ENCODE data around the gene SLC19A3. TPM values are rescaled to one million over a fixed set of nuclear protein-coding genes. Genes with fewer than 3 reads are reported as not detected.
"Not testable (repeated sequence)": the region's sequence is repeated elsewhere in the genome, so short reads cannot be mapped to it uniquely, and the experiment has no call there.

Gene SLC19A3
- total RNA-seq, result not detected

DNA sequence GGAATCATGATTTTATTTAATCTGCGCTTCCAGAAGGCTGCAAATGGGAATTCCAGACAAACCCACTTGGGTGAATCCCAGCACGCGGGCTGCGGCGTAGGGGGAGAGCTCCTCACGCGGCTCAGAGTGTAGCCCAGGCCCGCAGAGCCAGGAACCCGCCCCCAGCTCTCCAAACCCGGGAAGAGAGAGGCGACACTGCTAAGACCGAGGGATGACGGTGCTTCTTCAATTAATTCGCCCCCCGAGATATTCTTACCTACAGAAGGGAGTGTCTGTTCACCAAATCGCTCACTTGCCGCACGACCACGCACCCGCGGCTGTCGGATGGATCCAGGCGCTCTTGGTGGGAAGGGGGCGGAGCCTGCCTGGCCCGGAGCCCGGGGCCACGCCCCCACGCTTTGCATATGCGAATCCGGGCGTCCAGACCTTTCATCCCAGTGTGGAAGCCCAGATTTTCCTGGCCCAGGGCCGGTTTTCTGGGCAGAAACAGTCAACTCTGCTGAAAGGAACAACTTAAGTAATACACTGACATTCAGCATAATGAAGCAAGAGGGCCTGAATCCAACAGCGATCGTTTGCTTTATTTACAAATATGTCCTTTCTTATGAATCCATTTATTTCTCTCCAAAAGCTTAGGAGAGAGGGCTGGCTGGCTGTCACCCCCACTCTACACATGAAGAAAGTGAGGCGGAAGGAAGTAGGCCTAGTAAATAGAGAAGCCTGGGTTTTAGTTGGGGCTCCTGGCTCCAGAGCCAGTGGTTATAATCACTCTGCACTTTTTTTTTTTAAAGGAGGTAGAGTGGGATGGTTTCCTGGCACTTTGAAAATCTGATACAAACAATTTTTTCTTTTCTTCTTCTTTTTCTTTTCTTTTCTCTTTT lies at the start of gene SLC19A3:
Gene SLC19A3, minus strand, starts transcription at position 342 of the 881 bp plus-strand sequence. CDS start 15,710 bp downstream, outside the sequence.
- H3K4me1 Mint-ChIP-seq (ENCODE audit: low read depth), result peaks cover 4% of the 10 kb centered on the region
- H3K9me3 Mint-ChIP-seq, result no peaks in the 10 kb centered on the region
- no peak within 1 kb of the TSS for H3K27ac Mint-ChIP-seq
- H3K4me3 Mint-ChIP-seq, result peak within 1 kb of the TSS; percentile 29 to 55
- peak in 1 of 2 donors; percentile 2 for DNase-seq
- peaks cover 14% of the 10 kb centered on the region for H3K27me3 Mint-ChIP-seq (ENCODE audit: low read depth)
- no peaks in the 10 kb centered on the region for H3K36me3 Mint-ChIP-seq (ENCODE audit: insufficient read depth in 2 of 2)
- no peak for ATAC-seq (replicated peaks in 1 of 2)

DNA sequence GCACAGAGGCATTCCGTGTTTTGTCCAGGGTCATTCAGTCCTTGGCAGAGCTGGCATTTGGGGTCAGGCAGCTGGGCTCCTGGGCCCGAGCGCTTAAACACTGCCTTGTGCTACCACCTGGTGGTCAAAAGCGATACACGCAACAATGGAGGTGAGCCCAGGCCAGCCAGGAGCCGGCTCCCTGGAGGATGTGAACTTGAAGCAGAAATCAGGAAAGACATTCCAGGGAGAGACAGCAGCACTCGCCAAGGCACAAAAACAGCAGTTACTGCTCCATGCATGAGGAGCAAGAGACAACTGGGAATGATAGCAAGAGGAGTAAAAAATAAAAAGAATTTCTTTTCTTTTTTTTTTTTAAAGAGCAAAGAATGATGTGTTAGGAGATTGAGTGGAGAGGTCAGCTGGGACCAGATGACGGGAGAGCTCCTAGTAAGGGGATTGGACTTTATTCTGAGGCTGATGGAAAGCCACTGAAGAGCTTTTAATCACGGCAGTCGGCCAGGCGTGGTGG lies 48.6 kb upstream of the SLC19A3 start:
- Mint-ChIP-seq H3K27ac (no peak overlapping the region), H3K27me3 (ENCODE audit: low read depth) (no peaks in the 10 kb centered on the region), H3K4me3 (no peak overlapping the region), H3K4me1 (ENCODE audit: low read depth) (peaks cover 4% of the 10 kb centered on the region), H3K36me3 (ENCODE audit: insufficient read depth in 2 of 2) (no peaks in the 10 kb centered on the region), H3K9me3 (no peaks in the 10 kb centered on the region)
- ATAC-seq (replicated peaks in 1 of 2), result peak; percentile 82 to 85
- DNase-seq, result peak; percentile 63 to 66

DNA sequence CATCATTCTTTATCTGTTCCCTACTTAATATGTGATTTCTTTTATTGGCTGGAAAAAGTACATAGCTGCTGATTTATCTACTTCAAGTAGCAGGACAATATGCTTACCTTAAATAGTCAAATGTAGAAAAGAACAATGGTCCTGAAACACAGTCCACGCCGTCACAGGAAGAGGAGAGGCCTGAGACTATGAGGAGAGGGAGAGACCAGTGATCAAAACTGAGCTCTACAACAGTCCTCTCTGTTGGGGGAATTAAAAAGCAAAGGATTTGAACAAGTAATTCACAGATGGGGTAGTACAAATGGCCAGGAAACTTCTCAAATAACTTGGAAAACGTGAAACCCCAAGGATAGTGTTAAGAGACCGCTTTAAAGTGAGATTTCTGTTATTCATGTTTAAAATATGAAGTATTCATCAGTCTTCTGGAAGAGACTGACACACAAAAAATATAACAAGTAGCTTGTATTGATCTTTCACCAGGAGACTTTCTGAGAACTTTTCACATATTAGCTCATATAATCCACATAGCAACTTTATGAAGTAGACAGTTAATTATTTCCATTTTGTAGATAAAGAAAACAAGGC lies 48.1 kb upstream of the SLC19A3 start:
- no peaks in the 10 kb centered on the region for H3K27me3 Mint-ChIP-seq (ENCODE audit: low read depth)
- DNase-seq, result no peak
- H3K27ac Mint-ChIP-seq, result no peak overlapping the region

DNA sequence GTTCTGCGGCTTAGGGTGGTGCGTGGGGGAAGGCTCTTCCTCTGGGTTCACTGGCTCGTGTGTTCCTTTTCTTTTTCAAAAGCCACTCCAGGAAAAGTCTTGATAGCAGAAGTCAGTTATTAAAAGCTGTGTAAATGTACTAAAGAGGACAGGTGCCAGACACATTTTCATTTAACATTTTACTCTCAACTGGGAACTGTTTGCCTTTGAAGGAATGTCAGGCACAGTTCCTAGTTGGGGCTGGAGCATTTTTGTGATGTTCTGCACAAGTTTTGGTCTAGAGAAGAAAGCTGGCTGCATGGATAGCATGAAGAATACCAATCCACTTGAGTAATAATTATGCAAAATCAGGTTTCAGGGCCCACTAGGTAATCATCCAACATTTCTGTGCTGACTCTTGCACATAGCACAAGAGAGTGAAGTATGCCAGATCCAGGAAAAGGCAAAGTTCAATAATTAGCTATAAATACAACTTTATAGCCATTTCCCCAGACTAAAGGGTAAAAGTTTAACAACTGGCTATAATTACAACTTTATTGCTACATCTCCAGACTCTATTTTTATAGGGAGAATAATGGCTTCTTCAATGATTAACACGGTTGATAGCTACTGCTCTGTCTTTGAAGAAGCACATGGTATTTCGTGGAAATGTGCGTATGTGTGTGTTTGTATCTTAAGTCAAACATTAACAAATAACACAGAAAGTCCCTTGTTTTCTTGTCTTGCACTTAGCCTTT lies 44.1 kb upstream of the SLC19A3 start:
- ATAC-seq (replicated peaks in 1 of 2) (no peak), DNase-seq (no peak)
- Mint-ChIP-seq H3K9me3 (no peaks in the 10 kb centered on the region), H3K36me3 (ENCODE audit: insufficient read depth in 2 of 2) (no peaks in the 10 kb centered on the region), H3K4me1 (ENCODE audit: low read depth) (peaks cover 4% of the 10 kb centered on the region), H3K27ac (no peak overlapping the region), H3K27me3 (ENCODE audit: low read depth) (peaks cover 6% of the 10 kb centered on the region), H3K4me3 (no peak overlapping the region)

More for the DNA sequence above, 48.1 kb upstream of the SLC19A3 start:
- Mint-ChIP-seq H3K4me1 (ENCODE audit: low read depth) (peaks cover 4% of the 10 kb centered on the region), H3K9me3 (no peaks in the 10 kb centered on the region), H3K36me3 (ENCODE audit: insufficient read depth in 2 of 2) (no peaks in the 10 kb centered on the region), H3K4me3 (no peak overlapping the region)
- ATAC-seq (replicated peaks in 1 of 2), result no peak

DNA sequence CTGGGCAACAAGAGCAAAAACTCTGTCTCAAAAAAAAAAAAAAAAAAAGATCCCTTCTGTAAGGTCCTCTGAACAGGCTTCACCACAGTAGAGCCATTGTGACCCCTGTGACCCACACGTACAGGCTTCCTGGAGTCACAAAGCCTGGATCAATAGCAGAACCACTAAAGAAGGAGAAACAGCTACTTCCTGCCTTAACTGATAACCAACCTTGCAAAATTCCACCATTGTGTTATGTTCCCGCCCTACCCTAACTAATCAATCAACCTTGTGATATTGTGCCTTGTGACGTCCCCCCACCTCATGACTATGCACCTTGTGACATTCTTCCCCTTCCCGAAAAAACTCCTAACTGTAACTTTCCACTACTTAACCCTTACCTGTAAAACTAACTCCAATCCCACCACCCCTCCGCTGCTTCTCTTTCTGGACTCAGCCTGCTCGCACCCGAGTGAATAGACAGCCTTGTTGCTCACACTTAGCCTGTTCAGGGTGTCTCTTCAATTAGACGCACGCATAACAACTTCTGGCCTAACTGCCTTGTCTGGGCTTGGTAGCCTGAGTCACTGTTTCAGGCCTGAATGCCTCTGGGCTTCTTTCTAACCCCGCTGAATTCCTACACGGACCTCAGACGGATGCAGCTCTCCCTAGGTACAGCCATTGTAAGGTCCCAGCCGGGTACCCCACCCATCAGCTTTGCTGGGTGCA lies 41.7 kb upstream of the SLC19A3 start:
- DNase-seq (no peak), ATAC-seq (replicated peaks in 1 of 2) (no peak)
- Mint-ChIP-seq H3K9me3 (no peaks in the 10 kb centered on the region), H3K4me3 (no peak overlapping the region), H3K27me3 (ENCODE audit: low read depth) (peaks cover 17% of the 10 kb centered on the region), H3K4me1 (ENCODE audit: low read depth) (no peaks in the 10 kb centered on the region), H3K27ac (no peak overlapping the region), H3K36me3 (ENCODE audit: insufficient read depth in 2 of 2) (no peaks in the 10 kb centered on the region)

DNA sequence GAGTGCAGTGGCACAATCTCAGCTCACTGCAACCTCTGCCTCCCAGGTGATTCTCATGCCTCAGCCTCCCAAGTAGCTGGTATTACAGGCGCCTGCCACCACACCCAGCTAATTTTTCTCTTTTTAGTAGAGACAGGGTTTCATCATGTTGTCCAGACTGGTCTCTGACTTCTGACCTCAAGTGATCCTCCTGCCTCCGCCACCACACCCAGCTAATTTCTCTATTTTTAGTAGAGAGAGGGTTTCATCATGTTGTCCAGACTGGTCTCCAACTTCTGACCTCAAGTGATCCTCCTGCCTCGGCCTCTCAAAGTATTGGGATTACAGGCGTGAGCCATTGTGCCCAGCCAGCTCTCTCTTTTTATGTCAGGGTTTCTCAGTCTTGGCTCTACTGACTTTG lies 38.4 kb upstream of the SLC19A3 start:
- H3K4me3 Mint-ChIP-seq; ATAC-seq (replicated peaks in 1 of 2); H3K4me1 Mint-ChIP-seq (ENCODE audit: low read depth); DNase-seq; H3K36me3 Mint-ChIP-seq (ENCODE audit: insufficient read depth in 2 of 2); H3K27ac Mint-ChIP-seq; H3K9me3 Mint-ChIP-seq: not testable (repeated sequence)
- H3K27me3 Mint-ChIP-seq (ENCODE audit: low read depth), result peaks cover 25% of the 10 kb centered on the region

DNA sequence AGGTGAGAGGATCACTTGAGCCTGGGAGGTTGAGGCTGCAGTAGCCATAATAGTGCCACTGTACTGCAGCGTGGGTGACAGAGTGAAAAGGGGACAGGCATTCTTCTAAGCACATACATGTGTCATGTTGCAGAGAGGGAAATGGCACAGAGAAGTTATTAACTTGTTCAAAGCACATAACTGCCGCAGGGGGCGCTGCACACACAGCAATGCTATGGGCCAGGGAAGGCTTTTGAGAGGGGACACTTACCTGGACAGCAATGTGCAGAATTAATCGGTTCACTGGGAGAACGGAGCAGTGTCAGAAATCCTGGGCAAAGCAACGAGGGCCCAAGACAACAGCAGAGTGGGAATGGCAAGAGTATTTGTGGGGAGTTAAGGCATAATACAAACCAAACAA lies 30.3 kb upstream of the SLC19A3 start:
- Mint-ChIP-seq H3K27ac (no peak overlapping the region), H3K9me3 (no peaks in the 10 kb centered on the region), H3K4me3 (no peak overlapping the region), H3K36me3 (ENCODE audit: insufficient read depth in 2 of 2) (no peaks in the 10 kb centered on the region), H3K27me3 (ENCODE audit: low read depth) (peaks cover 2% of the 10 kb centered on the region), H3K4me1 (ENCODE audit: low read depth) (no peaks in the 10 kb centered on the region)
- DNase-seq (no peak), ATAC-seq (replicated peaks in 1 of 2) (no peak)

DNA sequence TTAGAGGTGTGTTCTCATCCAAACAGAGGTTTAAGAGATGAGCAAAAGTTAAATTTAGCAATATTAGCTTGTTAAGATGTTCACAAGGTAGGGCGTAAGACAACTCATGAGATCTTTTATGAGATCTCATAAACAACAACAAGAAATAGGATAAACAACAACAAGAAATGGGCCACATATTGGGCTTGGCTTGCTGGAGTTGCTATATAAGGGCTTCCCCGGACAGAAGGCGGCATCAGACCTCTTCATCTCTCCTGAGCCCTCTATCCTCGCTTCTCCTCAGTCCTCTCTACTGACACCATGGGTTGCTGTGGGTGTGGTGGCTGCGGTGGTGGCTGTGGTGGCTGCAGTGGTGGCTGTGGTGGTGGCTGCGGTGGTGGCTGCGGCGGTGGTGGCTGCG lies 27.8 kb upstream of the SLC19A3 start, which contains the start of gene SCYGR8:
Gene SCYGR8, plus strand, starts transcription at position 301 of the 400 bp plus-strand sequence. Its CDS starts 0 bp downstream, at position 301.
- H3K27me3 Mint-ChIP-seq (ENCODE audit: low read depth), result no peaks in the 10 kb centered on the region
- no peaks in the 10 kb centered on the region for H3K9me3 Mint-ChIP-seq
- no peak for ATAC-seq (replicated peaks in 1 of 2)
- DNase-seq, result no peak
- no peaks in the 10 kb centered on the region for H3K36me3 Mint-ChIP-seq (ENCODE audit: insufficient read depth in 2 of 2)
- no peak within 1 kb of the TSS for H3K27ac Mint-ChIP-seq
- H3K4me3 Mint-ChIP-seq, result no peak within 1 kb of the TSS
- H3K4me1 Mint-ChIP-seq (ENCODE audit: low read depth), result no peaks in the 10 kb centered on the region

DNA sequence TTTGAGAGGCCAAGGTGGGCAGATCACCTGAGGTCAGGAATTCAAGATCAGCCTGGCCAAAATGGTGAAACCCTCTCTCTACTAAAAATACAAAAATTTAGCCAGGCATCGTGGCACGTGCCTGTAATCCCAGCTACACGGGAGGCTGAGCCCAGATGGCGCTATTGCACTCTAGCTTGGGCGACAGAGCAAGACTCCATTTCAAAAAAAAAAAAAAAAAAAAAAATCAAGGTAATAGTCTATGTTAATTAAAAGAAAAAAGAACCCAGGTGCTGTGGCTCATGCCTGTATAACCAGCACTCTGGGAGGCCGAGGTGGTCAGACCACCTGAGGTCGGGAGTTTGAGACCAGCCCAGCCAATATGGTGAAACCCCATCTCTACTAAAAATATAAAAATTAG lies 22.9 kb upstream of the SLC19A3 start:
- not testable (repeated sequence) for H3K4me3 Mint-ChIP-seq; ATAC-seq (replicated peaks in 1 of 2); H3K9me3 Mint-ChIP-seq; H3K27ac Mint-ChIP-seq; DNase-seq; H3K27me3 Mint-ChIP-seq (ENCODE audit: low read depth); H3K36me3 Mint-ChIP-seq (ENCODE audit: insufficient read depth in 2 of 2); H3K4me1 Mint-ChIP-seq (ENCODE audit: low read depth)

DNA sequence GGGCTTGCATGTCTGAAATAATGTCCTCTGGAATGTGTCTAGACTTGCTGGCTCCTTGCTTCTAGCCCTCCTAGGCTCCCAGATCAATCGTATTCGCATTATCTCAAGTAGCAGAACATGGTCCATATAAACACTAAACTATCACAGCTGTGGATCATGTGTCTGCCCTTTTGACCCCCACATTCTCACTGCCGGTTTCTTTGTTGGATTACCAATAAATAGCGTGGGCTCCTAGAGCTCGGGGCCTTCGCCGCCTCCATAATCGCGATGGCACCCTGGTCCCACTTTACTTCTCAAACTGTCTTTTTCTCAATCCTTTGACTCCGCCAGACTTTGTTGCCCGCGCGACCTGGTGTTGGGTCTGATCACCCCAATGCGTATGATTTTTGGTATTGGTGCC lies 21.5 kb upstream of the SLC19A3 start:
- no peak for DNase-seq

DNA sequence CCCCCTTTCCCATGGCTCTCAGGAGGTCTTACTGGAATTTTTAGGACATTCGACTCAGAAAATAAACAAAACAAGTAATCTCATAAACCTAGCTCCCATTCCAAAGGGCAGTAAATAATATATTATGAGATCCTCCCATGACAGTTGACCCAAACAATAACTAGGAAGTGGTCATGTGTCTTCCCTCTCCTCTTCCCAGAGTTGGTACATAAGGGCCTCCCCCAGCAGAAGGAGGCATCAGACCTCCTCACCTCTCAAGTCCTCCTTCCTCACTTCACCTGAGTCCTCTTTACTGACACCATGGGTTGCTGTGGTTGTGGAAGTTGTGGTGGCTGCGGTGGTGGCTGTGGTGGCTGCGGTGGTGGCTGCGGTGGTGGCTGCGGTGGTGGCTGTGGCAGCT lies 10.2 kb upstream of the SLC19A3 start, which contains the start of gene SCYGR7:
Gene SCYGR7, plus strand, starts transcription at position 301 of the 400 bp plus-strand sequence. Its CDS starts 0 bp downstream, at position 301.
- no peaks in the 10 kb centered on the region for H3K9me3 Mint-ChIP-seq
- H3K27me3 Mint-ChIP-seq (ENCODE audit: low read depth), result peaks cover 10% of the 10 kb centered on the region
- no peak for ATAC-seq (replicated peaks in 1 of 2)
- no peak within 1 kb of the TSS for H3K27ac Mint-ChIP-seq
- H3K4me3 Mint-ChIP-seq, result no peak within 1 kb of the TSS
- no peaks in the 10 kb centered on the region for H3K4me1 Mint-ChIP-seq (ENCODE audit: low read depth)
- no peaks in the 10 kb centered on the region for H3K36me3 Mint-ChIP-seq (ENCODE audit: insufficient read depth in 2 of 2)
- DNase-seq, result no peak

More for the DNA sequence above, 21.5 kb upstream of the SLC19A3 start:
- Mint-ChIP-seq H3K36me3 (ENCODE audit: insufficient read depth in 2 of 2) (no peaks in the 10 kb centered on the region), H3K27me3 (ENCODE audit: low read depth) (no peaks in the 10 kb centered on the region), H3K4me3 (no peak overlapping the region), H3K9me3 (no peaks in the 10 kb centered on the region), H3K4me1 (ENCODE audit: low read depth) (no peaks in the 10 kb centered on the region), H3K27ac (no peak overlapping the region)
- no peak for ATAC-seq (replicated peaks in 1 of 2)

DNA sequence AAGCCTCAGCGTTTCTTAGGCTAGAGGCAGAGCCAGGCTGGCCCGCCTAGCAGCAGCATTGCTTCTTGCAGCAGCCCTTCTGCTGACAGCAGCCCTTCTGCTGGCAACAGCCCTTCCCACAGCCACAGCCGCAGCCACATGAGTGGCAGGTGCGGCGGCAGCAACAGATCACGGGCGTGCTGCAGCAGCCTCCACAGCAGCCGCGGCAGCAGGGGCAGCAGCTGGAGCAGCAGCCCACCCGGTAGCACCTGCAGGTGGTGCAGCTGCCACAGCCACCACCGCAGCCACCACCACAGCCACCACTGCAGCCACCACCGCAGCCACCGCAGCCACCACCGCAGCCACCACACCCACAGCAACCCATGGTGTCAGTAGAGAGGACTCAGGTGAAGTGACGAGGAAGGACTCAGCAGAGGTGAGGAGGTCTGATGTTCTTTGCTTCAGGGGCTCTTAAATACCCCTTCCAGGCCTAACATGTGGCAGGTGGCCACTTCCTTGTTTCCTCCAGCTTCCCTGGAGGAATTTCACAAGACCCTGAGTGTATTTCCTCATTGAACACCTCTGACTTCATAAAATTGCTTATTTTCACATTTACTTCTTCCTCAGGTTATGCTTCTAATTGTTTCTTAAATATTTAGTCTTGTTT lies 6.7 kb upstream of the SLC19A3 start, which contains the start of gene SCYGR6:
Gene SCYGR6, minus strand, starts transcription at position 364 of the 646 bp plus-strand sequence. Its CDS starts 0 bp downstream, at position 364.
- no peak within 1 kb of the TSS for H3K27ac Mint-ChIP-seq
- no peak for ATAC-seq (replicated peaks in 1 of 2)

More for the DNA sequence above, 6.7 kb upstream of the SLC19A3 start, which contains the start of gene SCYGR6:
- no peaks in the 10 kb centered on the region for H3K36me3 Mint-ChIP-seq (ENCODE audit: insufficient read depth in 2 of 2)
- no peak for DNase-seq
- H3K4me3 Mint-ChIP-seq, result no peak within 1 kb of the TSS
- H3K27me3 Mint-ChIP-seq (ENCODE audit: low read depth), result peaks cover 6% of the 10 kb centered on the region
- no peaks in the 10 kb centered on the region for H3K9me3 Mint-ChIP-seq
- H3K4me1 Mint-ChIP-seq (ENCODE audit: low read depth), result no peaks in the 10 kb centered on the region
